ENCODE measurements around the gene AQP12A.

Gene AQP12A

GRCh38 chr2:240707043-240707756 lies 15.5 kb downstream of the AQP12A start:
- no peak for DNase-seq (ENCODE audit: low spot score)

- DNase-seq (ENCODE audit: low spot score): no peak
These were observed 16.2 kb downstream of the AQP12A start for GRCh38 chr2:240707821-240708220.

- DNase-seq (ENCODE audit: low spot score): no peak
These were observed 16.8 kb downstream of the AQP12A start for GRCh38 chr2:240708457-240708856.

GRCh38 chr2:240711296-240711695 lies 19.6 kb downstream of the AQP12A start:
- DNase-seq (ENCODE audit: low spot score): no peak

GRCh38 chr2:240711701-240712100 lies 20.0 kb downstream of the AQP12A start:
- DNase-seq (ENCODE audit: low spot score): no peak

GRCh38 chr2:240712121-240712520 lies 20.5 kb downstream of the AQP12A start:
- DNase-seq (ENCODE audit: low spot score): no peak

GRCh38 chr2:240713071-240713927 lies 21.6 kb downstream of the AQP12A start:
- DNase-seq (ENCODE audit: low spot score): no peak

- no peak for DNase-seq (ENCODE audit: low spot score)
These were observed 22.5 kb downstream of the AQP12A start for GRCh38 chr2:240713928-240714746.

GRCh38 chr2:240714747-240715725 lies 23.4 kb downstream of the AQP12A start:
- no peak for DNase-seq (ENCODE audit: low spot score)

- no peak for DNase-seq (ENCODE audit: low spot score)
These were observed 24.6 kb downstream of the AQP12A start for GRCh38 chr2:240716130-240716798.

- DNase-seq (ENCODE audit: low spot score): no peak
These were observed 25.5 kb downstream of the AQP12A start for GRCh38 chr2:240717181-240717641.

- DNase-seq (ENCODE audit: low spot score): no peak
These were observed 26.3 kb downstream of the AQP12A start for GRCh38 chr2:240717681-240718581.

- DNase-seq (ENCODE audit: low spot score): no peak
These were observed 27.3 kb downstream of the AQP12A start for GRCh38 chr2:240718896-240719490.

GRCh38 chr2:240719676-240720545 lies 28.2 kb downstream of the AQP12A start:
- DNase-seq (ENCODE audit: low spot score): no peak

- DNase-seq (ENCODE audit: low spot score): no peak
These were observed 29.3 kb downstream of the AQP12A start for GRCh38 chr2:240720686-240721595.

- no peak for DNase-seq (ENCODE audit: low spot score)
These were observed 30.0 kb downstream of the AQP12A start for GRCh38 chr2:240721596-240722180.

- no peak for DNase-seq (ENCODE audit: low spot score)
These were observed 30.7 kb downstream of the AQP12A start for GRCh38 chr2:240722376-240722775.
